ENCODE data around the gene SERPINB13.

DNA sequence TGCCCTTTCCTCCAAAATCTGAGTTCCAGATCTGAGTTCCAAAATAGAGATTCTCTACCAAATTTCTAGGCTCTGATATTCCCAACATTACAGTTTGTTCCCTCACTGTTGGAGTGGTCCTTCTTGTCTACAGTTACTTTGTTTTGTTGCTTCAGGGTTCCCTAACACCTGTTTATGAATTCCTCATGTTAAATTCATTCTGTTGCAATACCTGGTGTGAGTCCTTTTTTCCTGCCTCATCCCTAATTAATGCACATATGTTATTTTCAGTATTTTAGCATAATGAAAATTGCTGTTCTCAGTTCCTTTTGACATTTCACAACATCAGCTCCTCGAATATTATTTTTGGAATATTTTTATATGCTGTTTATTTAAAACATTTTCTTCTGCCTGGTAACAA lies 16.2 kb downstream of the SERPINB13 start:
- TF ChIP-seq, protein P1, sequence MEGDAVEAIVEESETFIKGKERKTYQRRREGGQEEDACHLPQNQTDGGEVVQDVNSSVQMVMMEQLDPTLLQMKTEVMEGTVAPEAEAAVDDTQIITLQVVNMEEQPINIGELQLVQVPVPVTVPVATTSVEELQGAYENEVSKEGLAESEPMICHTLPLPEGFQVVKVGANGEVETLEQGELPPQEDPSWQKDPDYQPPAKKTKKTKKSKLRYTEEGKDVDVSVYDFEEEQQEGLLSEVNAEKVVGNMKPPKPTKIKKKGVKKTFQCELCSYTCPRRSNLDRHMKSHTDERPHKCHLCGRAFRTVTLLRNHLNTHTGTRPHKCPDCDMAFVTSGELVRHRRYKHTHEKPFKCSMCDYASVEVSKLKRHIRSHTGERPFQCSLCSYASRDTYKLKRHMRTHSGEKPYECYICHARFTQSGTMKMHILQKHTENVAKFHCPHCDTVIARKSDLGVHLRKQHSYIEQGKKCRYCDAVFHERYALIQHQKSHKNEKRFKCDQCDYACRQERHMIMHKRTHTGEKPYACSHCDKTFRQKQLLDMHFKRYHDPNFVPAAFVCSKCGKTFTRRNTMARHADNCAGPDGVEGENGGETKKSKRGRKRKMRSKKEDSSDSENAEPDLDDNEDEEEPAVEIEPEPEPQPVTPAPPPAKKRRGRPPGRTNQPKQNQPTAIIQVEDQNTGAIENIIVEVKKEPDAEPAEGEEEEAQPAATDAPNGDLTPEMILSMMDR (IDR thresholded peaks at IDR 0.05; ENCODE audit: borderline replicate concordance, extremely low read depth, low read length, poor library complexity, severe bottlenecking): no peak
- TF ChIP-seq EZH2 (IDR thresholded peaks at IDR 0.05; ENCODE audit: borderline replicate concordance, low read depth, low read length, severe bottlenecking): no peak

Data from DND-41 (cell line).